ENCODE measurements around the gene OSTF1. TPM values are rescaled to one million over a fixed set of nuclear protein-coding genes. Genes with fewer than 3 reads are reported as not detected.
A peak's percentile ranks its signal among the peaks of the same experiment; 100 is the strongest.

Gene OSTF1
- total RNA-seq, 1 experiment from 2014 or later: 18.3 TPM

GRCh38 chr9:75064307-75065025, 23.8 kb upstream of the OSTF1 start:
- intact Hi-C loops (cut with micrococcal nuclease): no loop called here

GRCh38 chr9:75065510-75065909, 22.8 kb upstream of the OSTF1 start:
- no peaks in the 10 kb centered on the region for H3K4me1 Mint-ChIP-seq (ENCODE audit: insufficient read depth, unreplicated experiment)
- H3K27ac Mint-ChIP-seq (ENCODE audit: low read depth, unreplicated experiment): no peak overlapping the region
- no peaks in the 10 kb centered on the region for H3K9me3 Mint-ChIP-seq (ENCODE audit: unreplicated experiment)
- ChIA-PET POLR2A (interaction anchor here (0.8 to 1.3 kb wide), 2 partner anchors 18 to 37 kb away, joined by 3 to 4 read pairs; partner anchors contain the start of gene CARNMT1), CTCF (interaction anchor here (0.6 to 5.6 kb wide), 9 partner anchors 10 to 292 kb away, joined by 3 to 39 read pairs (median 5); partner anchors contain the start of gene CARNMT1)
- H3K27me3 Mint-ChIP-seq (ENCODE audit: insufficient read depth, unreplicated experiment): no peaks in the 10 kb centered on the region
- no peak overlapping the region for H3K4me3 Mint-ChIP-seq (ENCODE audit: unreplicated experiment)
- intact Hi-C loops (cut with micrococcal nuclease): no loop called here
- H3K36me3 Mint-ChIP-seq (ENCODE audit: insufficient read depth, unreplicated experiment): peaks cover 7% of the 10 kb centered on the region
- no TSS peak for BruUV-seq (replicated peaks)
- no peak for TF ChIP-seq CTCF (IDR thresholded peaks at IDR 0.05; ENCODE audit: unreplicated experiment)
- no peak for DNase-seq (ENCODE audit: unreplicated experiment)

More at GRCh38 chr9:75064307-75065025, 23.8 kb upstream of the OSTF1 start:
- H3K27me3 Mint-ChIP-seq (ENCODE audit: insufficient read depth, unreplicated experiment): no peaks in the 10 kb centered on the region
- no peak overlapping the region for H3K4me3 Mint-ChIP-seq (ENCODE audit: unreplicated experiment)
- peak overlapping the region; percentile 49 for H3K27ac Mint-ChIP-seq (ENCODE audit: low read depth, unreplicated experiment)
- no peak for TF ChIP-seq CTCF (IDR thresholded peaks at IDR 0.05; ENCODE audit: unreplicated experiment)
- ChIA-PET CTCF (interaction anchor here (0.6 to 5.6 kb wide), 16 partner anchors 10 to 291 kb away, joined by 3 to 39 read pairs (median 4); partner anchors contain the start of genes C9orf40 and CARNMT1), POLR2A (interaction anchor here (0.6 to 2.0 kb wide), 9 partner anchors 11 to 1942 kb away, joined by 3 to 11 read pairs (median 4); partner anchors contain the start of genes CARNMT1, NMRK1 and OSTF1)
- no peaks in the 10 kb centered on the region for H3K9me3 Mint-ChIP-seq (ENCODE audit: unreplicated experiment)
- H3K36me3 Mint-ChIP-seq (ENCODE audit: insufficient read depth, unreplicated experiment): peaks cover 7% of the 10 kb centered on the region
- BruUV-seq (replicated peaks): no TSS peak
- H3K4me1 Mint-ChIP-seq (ENCODE audit: insufficient read depth, unreplicated experiment): no peaks in the 10 kb centered on the region
- no peak for DNase-seq (ENCODE audit: unreplicated experiment)

- BruUV-seq (replicated peaks): no TSS peak
Measured at GRCh38 chr9:75067894-75068293, 20.4 kb upstream of the OSTF1 start.

More at GRCh38 chr9:75067894-75068293, 20.4 kb upstream of the OSTF1 start:
- H3K27ac Mint-ChIP-seq (ENCODE audit: low read depth, unreplicated experiment): no peak overlapping the region
- no peak for DNase-seq (ENCODE audit: unreplicated experiment)
- no peak overlapping the region for H3K4me3 Mint-ChIP-seq (ENCODE audit: unreplicated experiment)
- ChIA-PET POLR2A (no interaction called here), CTCF (interaction anchor here (0.8 to 6.9 kb wide), 5 partner anchors 9 to 293 kb away, joined by 3 to 50 read pairs (median 3); partner anchors contain the start of genes C9orf40 and CARNMT1)
- H3K36me3 Mint-ChIP-seq (ENCODE audit: insufficient read depth, unreplicated experiment): peaks cover 2% of the 10 kb centered on the region
- no peaks in the 10 kb centered on the region for H3K9me3 Mint-ChIP-seq (ENCODE audit: unreplicated experiment)
- TF ChIP-seq CTCF (IDR thresholded peaks at IDR 0.05; ENCODE audit: unreplicated experiment): no peak
- H3K4me1 Mint-ChIP-seq (ENCODE audit: insufficient read depth, unreplicated experiment): peaks cover 13% of the 10 kb centered on the region
- no peaks in the 10 kb centered on the region for H3K27me3 Mint-ChIP-seq (ENCODE audit: insufficient read depth, unreplicated experiment)
- intact Hi-C loops (cut with micrococcal nuclease): no loop called here
